RWPE1 (cell line): ENCODE results near the gene ZBTB9.
A peak's percentile ranks its signal among the peaks of the same experiment; 100 is the strongest.

Experiments used
- CTCF ChIA-PET: fragments of 350-600 bp; sonication (Branson Sonifier 250); formaldehyde crosslinking; extraction: SDS; loops from one replicate; lab custom pipeline; 2021; lab: Yijun Ruan, JAX
- POLR2A ChIA-PET: fragments of 400-600 bp; formaldehyde crosslinking; extraction: SDS; loops from one replicate; lab custom pipeline; 2020; ENCODE audit warnings: antibody characterized with exemption; ENCODE audit not compliant: low non-redundant PET; lab: Yijun Ruan, JAX
- DNase-seq: peaks from one replicate; pipeline ENCODE4 v3.0.0; 2012; ENCODE audit warnings: low spot score
- H3K27ac ChIP-seq: fragments of 450-650 bp; 2 replicates; pipeline ENCODE4 v1.5.1; 2017
- CTCF ChIP-seq: fragments of 450-650 bp; conservative IDR thresholded peaks from 2 replicates; pipeline ENCODE4 v1.5.1; 2017; ENCODE audit warnings: low read depth, mild to moderate bottlenecking

The ZBTB9 gene

GRCh38 chr6:33454009-33454946 lies at the start of gene ZBTB9:
Gene ZBTB9 (plus strand): TSS chr6:33454576. CDS start chr6:33455101, 525 bp downstream.
- CTCF ChIA-PET, result interaction anchor here (0.5 to 0.9 kb wide), 7 partner anchors 14 to 1040 kb away, joined by 3 to 4 read pairs (median 3); no protein-coding TSS in a partner anchor

GRCh38 chr6:33404884-33405283 lies 49.5 kb upstream of the ZBTB9 start:
- H3K27ac ChIP-seq, result peak overlapping the region; percentile 46

More at GRCh38 chr6:33454009-33454946, at the start of gene ZBTB9:
- H3K27ac ChIP-seq, result peak within 1 kb of the TSS; percentile 77
- TF ChIP-seq CTCF, result no peak
- DNase-seq, result peak; percentile 99
- POLR2A ChIA-PET, result interaction anchor here (0.5 to 0.8 kb wide), 2 partner anchors 9 to 23 kb away, joined by 3 to 5 read pairs; no protein-coding TSS in a partner anchor

GRCh38 chr6:33405386-33405940 lies 48.9 kb upstream of the ZBTB9 start:
- ChIA-PET POLR2A (no interaction called here), CTCF (no interaction called here)
- TF ChIP-seq CTCF, result no peak
- no peak for DNase-seq
- H3K27ac ChIP-seq, result peak overlapping the region; percentile 46

More at GRCh38 chr6:33404884-33405283, 49.5 kb upstream of the ZBTB9 start:
- no peak for TF ChIP-seq CTCF
- DNase-seq, result no peak
- ChIA-PET POLR2A (no interaction called here), CTCF (no interaction called here)

GRCh38 chr6:33406126-33406525 lies 48.2 kb upstream of the ZBTB9 start:
- ChIA-PET CTCF (no interaction called here), POLR2A (no interaction called here)
- no peak for TF ChIP-seq CTCF

GRCh38 chr6:33407132-33407718 lies 47.2 kb upstream of the ZBTB9 start:
- no peak for TF ChIP-seq CTCF
- CTCF ChIA-PET, result interaction anchor here (0.6 to 1.0 kb wide), 4 partner anchors 15 to 1744 kb away, joined by 3 read pairs; partner anchors contain the start of gene B3GALT4
- DNase-seq, result no peak
- peak overlapping the region; percentile 46 for H3K27ac ChIP-seq
- POLR2A ChIA-PET, result no interaction called here

More at GRCh38 chr6:33406126-33406525, 48.2 kb upstream of the ZBTB9 start:
- H3K27ac ChIP-seq, result peak overlapping the region; percentile 46
- DNase-seq, result no peak
